Activated naive CD8-positive, alpha-beta T cell treated with anti-CD3 and anti-CD28 coated beads, Interleukin-2, amount 50 U/mL, for 16 hours (primary cell): ENCODE results near the gene HPN.
"Not testable (repeated sequence)": the region's sequence is repeated elsewhere in the genome, so short reads cannot be mapped to it uniquely, and the experiment has no call there.

Experiments used
- DNase-seq: peaks from one replicate; pipeline ENCODE4 v3.0.0-alpha.2; 2020; ENCODE audit warnings: low read depth, low spot score

The HPN gene

DNA sequence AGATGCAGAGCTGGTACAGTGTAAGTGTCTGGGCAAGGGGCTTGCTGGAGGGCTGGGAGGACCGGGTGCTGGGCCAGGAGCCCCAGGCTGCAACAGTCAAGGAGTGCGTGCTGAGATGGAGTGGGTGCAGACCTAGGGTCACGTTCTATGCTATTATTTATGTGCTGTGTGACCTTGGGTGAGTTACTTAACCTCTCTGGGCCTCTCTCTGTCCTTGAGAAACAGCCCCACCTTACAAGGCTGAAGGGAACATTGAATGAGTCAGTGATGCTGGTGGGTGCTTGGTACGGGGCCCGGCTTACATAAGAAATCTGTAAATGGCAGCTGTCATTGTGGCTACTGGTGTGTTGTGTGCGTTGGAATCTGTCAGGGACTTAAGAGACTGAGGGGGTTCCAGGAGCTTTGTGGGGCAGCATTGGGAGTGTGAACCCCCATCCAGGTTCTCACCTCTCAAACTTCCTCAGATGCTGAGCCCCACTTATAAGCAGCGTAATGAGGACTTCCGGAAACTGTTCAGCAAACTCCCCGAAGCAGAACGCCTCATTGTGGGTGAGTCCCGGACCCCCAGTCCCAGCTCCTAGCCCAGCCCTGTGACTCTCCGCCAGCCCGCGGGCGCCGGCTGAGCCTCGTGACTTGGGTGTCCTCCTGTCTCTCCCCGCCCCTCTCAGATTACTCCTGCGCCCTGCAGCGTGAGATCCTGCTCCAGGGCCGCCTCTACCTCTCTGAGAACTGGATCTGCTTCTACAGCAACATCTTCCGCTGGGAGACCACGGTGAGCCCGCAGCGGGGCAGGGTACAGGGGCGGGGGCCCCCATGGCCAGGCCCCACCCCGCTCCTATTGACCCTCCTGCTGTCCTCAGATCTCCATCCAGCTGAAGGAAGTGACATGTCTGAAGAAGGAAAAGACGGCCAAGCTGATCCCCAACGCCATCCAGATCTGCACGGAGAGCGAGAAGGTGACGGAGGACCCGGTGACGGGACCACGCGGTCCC is 31.8 kb upstream of the HPN start:
- no peak for DNase-seq

DNA sequence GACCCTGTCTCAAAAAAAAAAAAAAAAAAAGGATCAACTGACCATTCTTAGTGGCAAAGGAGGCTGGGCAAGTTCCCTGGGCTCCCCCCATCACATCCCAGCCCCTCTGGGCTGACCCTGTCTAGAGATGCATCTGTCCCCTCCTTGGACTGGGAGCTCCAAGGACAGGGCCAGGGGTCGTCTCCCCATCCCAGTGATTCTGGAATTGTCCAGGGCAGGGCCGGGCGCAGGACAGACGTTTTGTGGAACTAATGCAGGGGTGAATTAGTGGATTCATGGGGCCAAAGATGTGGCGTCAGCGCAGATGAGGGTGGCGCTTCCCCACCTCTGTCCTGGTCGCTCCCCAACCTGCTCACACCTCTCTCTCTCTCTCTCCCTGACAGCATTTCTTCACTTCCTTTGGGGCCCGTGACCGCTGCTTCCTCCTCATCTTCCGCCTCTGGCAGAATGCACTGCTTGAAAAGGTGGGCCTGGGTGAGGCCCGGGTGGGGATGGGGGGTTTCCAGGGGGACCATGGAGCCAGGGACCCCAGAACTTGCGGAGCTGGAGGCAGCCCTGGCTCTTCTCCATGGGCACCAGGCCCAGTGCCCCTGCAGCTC is 30.3 kb upstream of the HPN start:
- no peak for DNase-seq

DNA sequence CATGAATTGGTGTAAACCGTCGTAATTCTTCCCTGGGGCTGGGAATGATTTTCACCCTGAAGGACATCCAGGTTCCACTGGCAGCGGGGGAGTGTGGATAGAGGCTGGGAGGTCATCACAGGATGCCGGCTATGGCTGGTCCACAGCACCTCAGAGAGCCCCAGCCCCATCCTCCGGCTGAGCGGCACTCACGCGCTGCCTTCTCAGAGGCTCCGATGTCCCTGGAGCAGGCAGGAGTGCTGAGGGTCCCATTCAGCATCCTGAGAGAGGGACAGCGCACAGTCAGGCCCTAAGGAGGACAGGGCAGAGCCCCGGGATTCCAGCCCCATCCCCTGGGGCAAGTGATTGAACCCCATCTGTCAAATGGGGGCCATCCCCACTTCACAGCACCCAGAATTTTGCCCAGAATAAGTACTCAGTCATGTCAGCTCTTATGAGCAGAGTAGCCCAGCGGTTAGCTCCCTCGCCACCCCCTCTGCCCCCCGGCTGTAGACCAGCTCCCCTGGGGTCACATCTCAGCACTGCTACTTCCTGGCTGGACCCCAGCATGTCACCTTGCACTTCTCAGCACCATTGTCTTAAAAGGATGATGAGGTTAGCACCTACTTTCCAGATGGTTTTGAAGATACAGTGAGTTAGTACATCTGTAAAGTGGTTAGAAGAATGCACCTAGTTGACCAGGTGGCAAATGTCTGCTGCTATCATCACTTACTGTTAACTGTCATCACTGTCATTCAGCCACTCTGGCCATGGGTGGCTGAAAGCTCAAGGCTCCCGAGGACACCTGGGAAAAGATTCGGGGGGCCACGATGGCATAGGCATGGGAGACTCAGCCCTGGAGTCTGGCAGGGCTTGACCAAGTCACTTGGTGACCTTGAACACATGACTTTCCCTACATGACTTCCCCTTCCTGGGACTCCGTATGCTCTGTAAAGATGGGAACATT is 29.5 kb upstream of the HPN start:
- DNase-seq, result no peak

DNA sequence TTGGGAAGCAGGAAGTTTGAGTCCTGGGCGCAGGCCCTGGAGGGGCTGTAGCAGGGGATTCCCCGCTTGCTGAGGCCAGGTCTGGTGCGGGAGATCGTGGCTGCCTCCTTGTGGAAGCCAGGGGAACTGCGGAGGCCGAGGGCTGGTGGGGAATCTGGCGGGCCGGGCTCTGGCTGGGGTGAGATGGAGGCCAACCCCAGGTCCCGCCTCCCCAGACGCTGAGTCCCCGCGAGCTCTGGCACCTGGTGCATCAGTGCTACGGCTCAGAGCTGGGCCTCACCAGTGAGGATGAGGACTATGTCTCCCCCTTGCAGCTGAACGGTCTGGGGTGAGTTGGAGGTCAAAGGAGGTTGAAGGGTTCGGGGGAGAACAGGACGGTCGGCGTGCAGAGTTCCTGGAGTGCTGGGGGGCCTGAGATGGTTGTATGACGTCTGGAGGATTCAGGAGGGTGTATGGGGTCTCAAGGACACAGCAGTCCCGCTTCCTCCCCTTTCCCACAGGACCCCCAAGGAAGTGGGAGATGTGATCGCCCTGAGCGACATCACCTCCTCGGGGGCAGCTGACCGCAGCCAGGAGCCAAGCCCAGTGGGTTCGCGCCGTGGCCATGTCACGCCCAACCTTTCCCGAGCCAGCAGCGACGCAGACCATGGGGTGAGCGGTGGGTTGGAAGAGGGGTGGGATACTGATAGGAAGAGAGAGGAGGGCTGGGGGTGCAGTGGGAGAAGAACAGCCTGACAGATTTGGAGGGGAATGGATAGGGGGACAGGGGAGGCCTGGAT is 28.3 kb upstream of the HPN start:
- peak; percentile 76 for DNase-seq

DNA sequence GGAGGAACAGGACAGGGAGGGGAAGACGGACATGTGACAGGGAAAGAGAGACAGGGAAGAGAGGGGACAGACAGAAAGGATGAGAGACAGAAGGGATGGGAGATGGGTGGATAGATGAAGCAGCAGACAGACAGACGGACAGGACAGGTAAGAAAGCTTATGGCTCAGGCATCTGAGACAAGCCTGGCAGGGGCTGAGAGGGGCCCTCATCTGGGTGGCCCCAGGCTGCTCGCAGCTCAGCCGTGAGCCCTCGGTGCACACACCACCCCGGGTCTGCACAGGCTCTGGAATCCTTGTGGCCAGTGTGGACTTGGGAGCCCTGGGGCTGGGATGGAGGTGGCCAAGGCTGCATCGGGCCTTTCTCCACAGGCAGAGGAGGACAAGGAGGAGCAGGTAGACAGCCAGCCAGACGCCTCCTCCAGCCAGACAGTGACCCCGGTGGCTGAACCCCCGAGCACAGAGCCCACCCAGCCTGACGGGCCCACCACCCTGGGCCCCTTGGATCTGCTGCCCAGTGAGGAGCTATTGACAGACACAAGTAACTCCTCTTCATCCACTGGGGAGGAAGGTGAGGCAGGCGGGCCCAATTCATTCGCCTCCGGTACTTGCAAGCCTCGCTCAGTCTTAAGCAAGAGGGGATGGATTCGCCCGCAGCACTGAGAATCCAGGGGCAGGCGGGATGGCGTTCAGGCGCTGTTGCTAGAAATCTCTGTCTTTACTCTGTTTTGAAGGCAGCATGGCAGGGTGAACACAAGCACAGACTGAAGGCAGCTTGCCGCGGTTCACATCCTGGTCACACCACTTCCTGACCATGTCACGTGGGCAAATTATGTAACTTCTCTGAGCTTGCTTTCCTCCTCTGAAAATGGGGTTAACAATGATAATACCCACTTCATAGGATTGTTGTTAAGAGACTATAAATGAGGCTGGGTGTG is 27.4 kb upstream of the HPN start:
- no peak for DNase-seq

DNA sequence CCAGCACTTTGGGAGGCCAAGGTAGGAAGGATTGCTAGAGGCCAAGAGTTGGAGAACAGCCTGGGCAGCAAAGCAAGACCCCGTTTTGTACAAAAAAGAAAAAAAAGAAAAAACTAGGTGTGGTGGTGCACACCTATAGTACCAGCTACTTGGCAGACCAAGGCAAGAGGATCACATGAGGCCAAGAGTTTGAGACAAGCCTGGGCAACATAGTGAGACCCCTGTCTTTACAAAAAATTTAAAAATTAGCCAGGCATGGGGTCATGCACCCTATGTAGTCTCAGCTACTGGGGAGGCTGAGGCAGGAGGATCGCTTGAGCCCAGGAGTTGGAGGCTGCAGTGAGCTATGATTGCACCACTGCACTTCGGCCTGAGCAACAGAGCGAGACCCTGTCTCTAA is 26.7 kb upstream of the HPN start:
- not testable (repeated sequence) for DNase-seq

DNA sequence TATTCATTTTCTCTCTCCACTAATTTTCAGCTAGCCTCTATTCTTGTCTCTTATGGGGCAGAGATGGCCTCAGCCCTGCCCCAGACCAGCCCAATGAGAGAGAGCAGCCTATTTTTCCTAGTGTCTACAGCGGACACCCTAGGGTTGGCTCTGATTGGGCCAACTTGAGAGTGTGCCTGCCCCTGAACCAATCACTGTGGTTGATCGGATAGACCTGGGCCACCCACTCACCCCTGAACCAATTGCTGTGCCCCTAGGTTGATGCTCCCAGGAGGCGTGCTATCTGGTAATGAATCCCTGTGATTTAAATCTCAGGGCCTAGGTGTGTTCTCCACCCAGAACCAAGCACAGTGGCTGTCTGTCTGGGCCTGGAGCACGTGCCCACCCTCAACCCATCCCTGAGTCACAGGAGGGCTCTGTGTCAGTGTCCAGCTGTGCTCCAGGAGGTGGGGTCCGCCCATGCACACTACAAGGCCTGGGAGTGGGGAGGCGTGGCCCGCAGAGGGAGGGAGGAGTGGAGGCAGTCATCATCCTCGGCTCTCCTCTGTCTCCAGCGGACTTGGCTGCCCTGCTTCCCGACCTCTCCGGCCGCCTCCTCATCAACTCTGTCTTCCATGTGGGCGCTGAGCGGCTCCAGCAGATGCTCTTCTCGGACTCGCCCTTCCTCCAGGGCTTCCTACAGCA is 26.1 kb upstream of the HPN start:
- no peak for DNase-seq

DNA sequence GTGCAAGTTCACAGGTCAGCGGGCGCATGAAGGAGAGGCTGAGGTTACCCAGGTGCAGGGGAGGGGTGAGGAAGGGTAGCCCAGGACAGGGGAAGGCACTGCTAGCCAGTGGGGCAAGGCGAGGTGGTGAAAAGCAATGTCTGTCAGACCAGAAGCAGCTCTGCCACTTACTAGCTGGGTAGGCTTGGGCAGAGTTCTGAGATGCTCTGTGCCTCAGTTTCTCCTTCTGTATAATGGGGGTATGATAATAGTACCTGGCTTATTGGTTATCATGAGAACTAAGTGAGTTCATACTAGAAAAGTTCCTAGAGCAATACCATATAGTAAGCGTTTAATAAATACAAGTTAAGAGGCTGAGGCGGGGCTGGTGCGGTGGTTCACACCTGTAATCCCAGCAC is 25.6 kb upstream of the HPN start:
- no peak for DNase-seq

DNA sequence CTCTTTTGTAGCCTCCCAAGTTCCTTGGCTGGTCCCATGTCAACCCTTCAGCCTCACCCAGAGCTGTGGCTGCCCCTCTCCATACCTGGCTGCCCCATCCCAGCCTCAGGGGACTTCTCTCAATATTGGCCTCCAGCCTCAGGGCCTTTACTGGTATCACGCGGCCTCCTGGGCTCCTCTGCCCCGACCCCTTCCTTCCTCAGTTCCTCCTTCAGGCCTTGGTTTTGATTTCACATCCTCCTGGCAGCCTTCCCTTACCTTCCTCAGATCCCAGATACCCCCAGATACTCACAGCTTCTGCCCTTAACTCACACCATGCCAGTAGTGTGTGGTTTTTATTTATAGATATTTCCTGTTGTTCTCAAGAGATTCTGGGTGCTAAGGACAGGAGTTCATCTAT is 24.0 kb upstream of the HPN start:
- DNase-seq, result no peak

DNA sequence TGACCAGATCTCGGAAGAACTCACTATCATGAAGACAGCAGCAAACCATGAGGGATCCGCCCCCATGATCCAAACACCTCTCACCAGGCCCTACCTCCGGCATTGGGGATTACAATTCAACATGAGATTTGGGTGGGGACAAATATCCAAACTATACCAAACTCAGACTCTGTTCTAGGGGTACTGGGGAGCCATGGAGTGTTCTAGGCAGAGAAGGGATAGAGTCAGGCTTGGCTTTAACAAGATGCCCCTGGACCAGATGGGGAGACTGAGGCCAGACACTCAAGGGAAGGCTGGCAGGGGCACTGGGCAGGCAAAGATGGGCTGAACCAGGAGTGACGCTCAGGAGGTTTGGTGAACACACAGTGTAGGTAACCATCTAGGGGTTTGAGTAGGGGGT is 23.1 kb upstream of the HPN start:
- DNase-seq, result no peak

DNA sequence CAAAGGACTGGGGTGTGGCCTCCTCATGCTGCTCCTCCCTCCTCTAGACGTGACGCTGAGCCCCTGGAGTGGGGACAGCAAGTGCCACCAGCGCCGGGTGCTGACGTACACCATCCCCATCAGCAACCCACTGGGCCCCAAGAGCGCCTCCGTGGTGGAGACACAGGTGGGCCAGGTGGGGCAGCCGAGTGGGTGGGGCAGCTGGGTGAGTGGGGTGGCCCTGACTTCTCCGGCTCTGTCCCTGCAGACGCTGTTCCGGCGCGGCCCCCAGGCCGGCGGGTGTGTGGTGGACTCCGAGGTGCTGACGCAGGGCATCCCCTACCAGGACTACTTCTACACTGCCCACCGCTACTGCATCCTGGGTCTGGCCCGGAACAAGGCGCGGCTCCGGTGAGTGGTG is 22.4 kb upstream of the HPN start:
- no peak for DNase-seq

DNA sequence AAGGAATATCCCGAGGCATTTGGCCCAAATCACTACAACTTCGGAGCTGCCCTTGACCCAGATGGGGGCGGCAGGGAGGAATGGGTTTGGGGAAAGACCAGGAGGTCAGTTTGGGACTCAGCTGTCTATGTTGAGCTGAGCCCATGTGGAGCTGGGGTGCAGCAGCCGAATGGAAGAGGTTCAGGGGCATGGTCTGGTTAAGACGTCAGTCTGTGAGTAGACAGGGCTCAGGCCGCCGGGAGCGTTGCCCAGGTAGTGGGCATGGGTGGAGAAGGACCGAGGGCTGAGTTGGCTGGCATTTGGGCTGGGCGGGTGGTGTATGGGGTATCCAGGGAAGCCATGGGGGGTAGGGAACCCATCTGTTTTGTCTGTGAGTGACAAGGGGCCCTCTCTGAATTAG is 20.5 kb upstream of the HPN start:
- no peak for DNase-seq

DNA sequence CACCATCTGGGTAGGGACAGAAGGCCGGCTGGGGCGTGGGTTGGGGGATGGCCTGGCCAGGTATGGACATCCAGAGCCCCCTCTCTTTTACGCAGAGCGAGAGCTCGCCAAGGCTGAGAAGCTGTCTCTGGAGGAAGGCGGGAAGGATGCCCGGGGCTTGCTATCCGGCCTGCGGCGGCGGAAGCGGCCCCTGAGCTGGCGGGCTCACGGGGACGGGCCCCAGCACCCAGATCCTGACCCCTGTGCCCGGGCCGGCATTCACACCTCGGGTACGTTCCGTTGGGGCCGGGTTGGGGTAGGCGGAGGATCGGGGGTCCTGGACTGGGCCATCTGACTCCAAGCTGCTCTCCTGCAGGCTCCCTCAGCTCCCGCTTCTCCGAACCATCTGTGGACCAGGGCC is 19.9 kb upstream of the HPN start:
- DNase-seq, result no peak

DNA sequence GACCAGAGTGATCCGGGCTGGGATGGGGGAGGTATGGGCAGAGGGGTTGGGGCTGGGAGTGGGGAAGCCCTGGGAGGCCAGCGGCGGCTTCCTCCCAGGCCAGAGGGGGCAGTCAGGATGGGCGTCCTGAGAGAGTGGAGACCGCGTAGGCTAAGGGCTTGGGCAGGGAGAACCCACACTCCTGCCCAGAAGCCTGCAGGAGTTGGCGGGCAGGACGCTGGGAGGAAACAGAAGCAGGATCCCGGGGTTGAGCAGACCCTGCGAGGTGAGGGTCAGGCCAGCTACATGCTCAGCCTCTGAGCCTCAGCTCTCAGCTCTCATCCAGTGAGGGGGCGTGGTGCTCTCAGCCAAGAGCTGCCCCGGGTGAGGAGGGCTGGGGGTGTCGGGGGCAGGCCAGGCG is 19.1 kb upstream of the HPN start:
- no peak for DNase-seq

DNA sequence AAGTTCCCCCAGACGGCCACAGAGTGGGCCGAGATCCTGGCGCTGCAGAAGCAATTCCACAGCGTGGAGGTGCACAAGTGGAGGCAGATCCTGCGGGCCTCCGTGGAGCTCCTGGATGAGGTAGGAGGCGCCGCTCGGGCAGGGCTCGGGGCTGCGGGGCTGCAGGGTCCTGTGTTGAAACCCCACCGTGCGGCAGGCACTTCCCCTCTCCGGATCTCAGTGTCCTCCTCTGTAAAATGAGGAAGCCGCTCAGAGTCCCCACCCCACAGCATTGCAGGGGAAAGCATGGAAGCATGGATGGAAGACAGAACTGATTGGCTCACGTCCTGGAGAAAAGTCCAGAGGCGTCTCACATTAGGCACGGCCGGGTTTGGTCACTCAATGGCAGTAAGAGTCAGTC is 18.1 kb upstream of the HPN start:
- DNase-seq, result no peak

DNA sequence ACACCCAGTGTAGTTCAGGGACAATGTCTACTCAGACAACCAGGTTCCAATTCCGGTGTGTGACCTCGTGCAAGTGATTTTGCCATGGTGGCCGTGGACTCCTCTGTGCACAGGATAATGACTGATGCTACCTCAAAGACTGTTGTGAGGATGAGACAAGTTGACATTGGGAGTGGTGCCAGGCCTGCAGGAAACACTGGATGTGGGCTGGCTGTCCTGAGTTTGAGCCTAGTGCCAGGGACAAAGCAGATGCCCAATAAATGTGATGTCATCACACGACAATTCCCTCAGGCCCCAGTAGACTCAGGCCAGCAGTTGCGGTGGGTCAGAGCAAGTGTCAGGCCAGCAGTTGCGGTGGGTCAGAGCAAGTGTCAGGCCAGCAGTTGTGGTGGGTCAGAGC is 17.4 kb upstream of the HPN start:
- DNase-seq, result no peak

DNA sequence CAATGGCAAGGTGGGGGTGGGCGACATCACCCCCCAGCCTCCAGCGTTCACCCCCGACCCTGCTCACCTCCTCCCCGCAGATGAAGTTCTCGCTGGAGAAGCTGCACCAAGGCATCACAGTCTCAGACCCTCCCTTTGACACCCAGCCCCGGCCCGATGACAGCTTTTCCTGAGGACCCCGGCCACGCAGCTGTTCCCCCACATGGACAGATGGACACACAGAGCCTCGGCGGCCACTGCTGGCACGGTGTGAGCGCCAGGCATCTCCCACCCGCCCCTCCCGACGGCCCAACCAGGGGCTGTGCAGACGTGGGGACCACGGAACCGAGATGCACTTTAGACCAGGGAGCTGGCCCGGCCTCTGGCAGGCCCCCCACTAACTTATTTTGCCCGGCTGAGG is 15.6 kb upstream of the HPN start:
- no peak for DNase-seq

DNA sequence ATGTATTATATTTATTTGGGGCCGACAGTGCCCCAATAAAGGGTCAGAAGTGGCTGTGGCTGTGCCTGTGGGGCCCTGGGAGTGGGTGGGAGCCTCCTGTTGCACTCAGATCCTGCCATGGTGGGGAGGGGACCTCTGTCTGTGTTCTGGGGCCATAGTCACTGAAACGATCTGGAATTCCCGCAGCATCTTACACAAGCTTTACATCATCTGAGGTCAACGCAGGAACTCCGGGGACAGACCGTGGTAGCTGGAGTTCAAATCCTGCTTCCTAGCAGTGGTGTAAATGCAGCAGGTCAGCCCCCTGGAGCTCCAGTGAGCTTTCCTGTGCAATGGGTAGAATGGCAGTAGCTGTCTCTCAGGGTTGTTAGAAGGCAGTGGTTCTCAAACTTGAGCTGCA is 15.1 kb upstream of the HPN start:
- DNase-seq, result no peak

DNA sequence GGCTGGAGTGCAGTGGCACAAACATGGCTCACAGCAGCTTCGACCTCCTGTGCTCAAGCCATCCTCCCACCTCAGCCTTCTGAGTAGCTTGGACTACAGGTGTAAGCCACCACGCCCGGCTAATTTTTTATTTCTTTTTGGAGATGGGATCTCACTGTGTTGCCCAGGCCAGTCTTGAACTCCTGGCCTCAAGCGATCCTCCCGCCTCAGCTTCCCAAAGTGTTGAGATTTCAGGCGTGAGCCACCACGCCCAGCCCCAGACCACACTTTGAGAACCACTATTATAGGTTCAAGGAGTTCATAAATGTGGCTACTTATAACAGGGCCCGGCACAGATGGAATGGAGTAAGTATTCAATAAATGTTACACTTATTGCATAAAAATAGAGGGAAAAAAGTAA is 14.5 kb upstream of the HPN start:
- no peak for DNase-seq
